ENCODE results near the gene UGT2B15. TPM values are rescaled to one million over a fixed set of nuclear protein-coding genes. Genes with fewer than 3 reads are reported as not detected.

The UGT2B15 gene
- total and polyA plus RNA-seq, 10 of the 15 experiments (the other 5 are each of a cell fraction or from before 2014, with no cell fraction given), result not detected

DNA sequence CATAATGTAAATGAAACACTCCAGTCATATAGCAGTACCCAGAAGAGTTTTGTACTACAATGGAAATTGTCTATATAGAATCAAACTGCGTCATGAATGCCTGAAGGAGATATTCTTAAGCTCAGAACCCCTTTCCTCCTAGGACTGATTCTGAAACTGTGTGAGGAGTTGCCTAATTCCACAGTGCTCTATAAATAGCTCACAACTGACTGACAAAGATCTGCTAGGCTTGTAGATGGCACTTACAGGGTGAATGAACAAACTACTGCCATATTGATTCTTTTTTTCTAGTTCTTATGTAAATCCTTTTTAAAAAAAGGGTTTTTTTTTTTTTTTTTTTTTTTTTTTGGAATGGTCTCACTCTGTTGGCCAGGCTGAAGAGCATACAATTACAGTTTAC is 64.2 kb downstream of the UGT2B15 start:
- no peak for ATAC-seq
- WGBS (ENCODE audit: insufficient coverage, insufficient replicate concordance, low lambda C conversion rate, missing lambda C conversion rate), result no CpG with 5 or more reads among the region's 1 CpG
- no peaks in the 10 kb centered on the region for H3K36me3 ChIP-seq (ENCODE audit: control insufficient read depth in 2 of 2, insufficient read depth in 2 of 2, low read length in 1 of 2)
- ChIA-PET CTCF (no interaction called here), RAD21 (ENCODE audit: unreplicated experiment) (no interaction called here), SMC1A (ENCODE audit: uncharacterized antibody, unreplicated experiment) (no interaction called here), POLR2A (no interaction called here)
- TF ChIP-seq ESRRA (IDR thresholded peaks at IDR 0.05; ENCODE audit: low read length), result no peak
- TF ChIP-seq, protein P1, sequence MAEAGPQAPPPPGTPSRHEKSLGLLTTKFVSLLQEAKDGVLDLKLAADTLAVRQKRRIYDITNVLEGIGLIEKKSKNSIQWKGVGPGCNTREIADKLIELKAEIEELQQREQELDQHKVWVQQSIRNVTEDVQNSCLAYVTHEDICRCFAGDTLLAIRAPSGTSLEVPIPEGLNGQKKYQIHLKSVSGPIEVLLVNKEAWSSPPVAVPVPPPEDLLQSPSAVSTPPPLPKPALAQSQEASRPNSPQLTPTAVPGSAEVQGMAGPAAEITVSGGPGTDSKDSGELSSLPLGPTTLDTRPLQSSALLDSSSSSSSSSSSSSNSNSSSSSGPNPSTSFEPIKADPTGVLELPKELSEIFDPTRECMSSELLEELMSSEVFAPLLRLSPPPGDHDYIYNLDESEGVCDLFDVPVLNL (IDR thresholded peaks at IDR 0.05; ENCODE audit: low read depth, low read length), result no peak
- TF ChIP-seq, protein P2, sequence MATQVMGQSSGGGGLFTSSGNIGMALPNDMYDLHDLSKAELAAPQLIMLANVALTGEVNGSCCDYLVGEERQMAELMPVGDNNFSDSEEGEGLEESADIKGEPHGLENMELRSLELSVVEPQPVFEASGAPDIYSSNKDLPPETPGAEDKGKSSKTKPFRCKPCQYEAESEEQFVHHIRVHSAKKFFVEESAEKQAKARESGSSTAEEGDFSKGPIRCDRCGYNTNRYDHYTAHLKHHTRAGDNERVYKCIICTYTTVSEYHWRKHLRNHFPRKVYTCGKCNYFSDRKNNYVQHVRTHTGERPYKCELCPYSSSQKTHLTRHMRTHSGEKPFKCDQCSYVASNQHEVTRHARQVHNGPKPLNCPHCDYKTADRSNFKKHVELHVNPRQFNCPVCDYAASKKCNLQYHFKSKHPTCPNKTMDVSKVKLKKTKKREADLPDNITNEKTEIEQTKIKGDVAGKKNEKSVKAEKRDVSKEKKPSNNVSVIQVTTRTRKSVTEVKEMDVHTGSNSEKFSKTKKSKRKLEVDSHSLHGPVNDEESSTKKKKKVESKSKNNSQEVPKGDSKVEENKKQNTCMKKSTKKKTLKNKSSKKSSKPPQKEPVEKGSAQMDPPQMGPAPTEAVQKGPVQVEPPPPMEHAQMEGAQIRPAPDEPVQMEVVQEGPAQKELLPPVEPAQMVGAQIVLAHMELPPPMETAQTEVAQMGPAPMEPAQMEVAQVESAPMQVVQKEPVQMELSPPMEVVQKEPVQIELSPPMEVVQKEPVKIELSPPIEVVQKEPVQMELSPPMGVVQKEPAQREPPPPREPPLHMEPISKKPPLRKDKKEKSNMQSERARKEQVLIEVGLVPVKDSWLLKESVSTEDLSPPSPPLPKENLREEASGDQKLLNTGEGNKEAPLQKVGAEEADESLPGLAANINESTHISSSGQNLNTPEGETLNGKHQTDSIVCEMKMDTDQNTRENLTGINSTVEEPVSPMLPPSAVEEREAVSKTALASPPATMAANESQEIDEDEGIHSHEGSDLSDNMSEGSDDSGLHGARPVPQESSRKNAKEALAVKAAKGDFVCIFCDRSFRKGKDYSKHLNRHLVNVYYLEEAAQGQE (IDR thresholded peaks at IDR 0.05; ENCODE audit: low read depth, low read length), result no peak
- TF ChIP-seq IKZF2 (IDR thresholded peaks at IDR 0.05), result no peak
- TF ChIP-seq NR2C1 (IDR thresholded peaks at IDR 0.05), result no peak
- no peak for TF ChIP-seq EZH2 (IDR thresholded peaks at IDR 0.05; ENCODE audit: borderline replicate concordance, control insufficient read depth, low read depth, low read length)
- no peak overlapping the region for H3K4me3 ChIP-seq
- no peak for FAIRE-seq
- no peaks in the 10 kb centered on the region for H3K4me1 ChIP-seq (ENCODE audit: control insufficient read depth, insufficient read depth, low read length)
- no TSS peak for BruUV-seq (replicated peaks)
- no peak overlapping the region for H3K9ac ChIP-seq (ENCODE audit: control insufficient read depth, insufficient read depth, low read length)
- no peak for DNase-seq (ENCODE audit: low read depth, low spot score)
- in situ Hi-C loops (cut with MboI) (no loop called here), intact Hi-C loops (cut with micrococcal nuclease; ENCODE audit: unreplicated experiment) (no loop called here)
- H3K27me3 ChIP-seq (replicated peaks in 1 of 2; ENCODE audit: control insufficient read depth in 2 of 2, insufficient read depth in 2 of 2, low read length in 1 of 2), result no peaks in the 10 kb centered on the region
- no peaks in the 10 kb centered on the region for H3K9me3 ChIP-seq (replicated peaks; ENCODE audit: control insufficient read depth, insufficient read depth, low read length)
- H3K79me2 ChIP-seq (ENCODE audit: control insufficient read depth, insufficient read depth, low read length), result no peaks in the 10 kb centered on the region
- no peak overlapping the region for H3K27ac ChIP-seq (ENCODE audit: control insufficient read depth, insufficient read depth)
- H3K4me2 ChIP-seq (ENCODE audit: control insufficient read depth, insufficient read depth), result no peak overlapping the region
- H4K20me1 ChIP-seq (ENCODE audit: control insufficient read depth, insufficient read depth), result no peaks in the 10 kb centered on the region
- H2AFZ ChIP-seq (ENCODE audit: control insufficient read depth, low read depth, low read length), result no peak overlapping the region
